ENCODE measurements around the gene CYGB. TPM values are rescaled to one million over a fixed set of nuclear protein-coding genes. Genes with fewer than 3 reads are reported as not detected.

Gene CYGB
- total and polyA plus RNA-seq, 4 donors: 0.95 to 26.6 (median 12.3) TPM

DNA sequence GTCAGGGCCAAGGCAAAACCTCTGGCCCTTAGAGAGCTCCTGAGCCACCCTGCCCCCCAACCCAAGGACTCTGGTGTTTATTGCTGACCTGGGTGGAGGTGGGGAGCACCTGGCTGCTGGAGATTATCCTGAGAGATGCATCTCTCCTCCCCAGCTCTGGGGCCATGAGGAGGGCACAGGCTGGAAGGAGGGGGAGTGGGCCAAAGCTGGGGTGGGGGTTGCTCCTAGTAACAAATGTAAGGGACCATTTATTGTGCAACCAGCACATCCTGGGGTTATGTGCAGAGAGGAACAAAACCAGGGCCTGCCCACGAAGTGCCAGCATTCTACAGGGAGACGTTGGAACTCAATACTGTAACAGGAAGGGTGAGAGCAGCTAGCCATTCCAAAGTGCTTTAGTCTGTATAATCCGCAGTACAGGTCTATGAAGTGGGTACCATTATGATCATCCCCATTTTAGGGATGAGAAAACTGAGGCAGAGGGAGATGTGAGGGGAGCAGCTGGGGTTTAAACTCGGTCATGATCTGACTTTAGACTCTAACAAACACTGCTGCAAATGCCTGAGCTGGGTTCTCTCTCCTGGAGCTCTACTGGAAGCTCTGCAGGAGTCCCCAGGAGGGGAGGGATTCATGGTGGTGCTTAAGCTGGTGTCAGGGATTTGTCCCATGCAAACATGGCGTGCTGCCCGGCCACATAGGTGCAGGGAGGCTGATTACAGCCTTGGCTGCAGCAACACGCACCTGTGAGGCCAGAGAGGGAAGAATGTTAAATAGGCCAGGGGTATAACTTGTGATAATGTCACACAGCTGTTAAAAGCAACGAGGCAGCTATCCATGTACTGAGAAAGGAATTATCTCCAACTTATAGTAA lies 34.9 kb downstream of the CYGB start:
- intact Hi-C loops (cut with DNase I): loop anchor here in 1 of 2 donors (10.0 kb wide), 1 partner anchor 198 kb away; the partner anchor contains the start of gene QRICH2
- peaks cover 0 to 1% of the 10 kb centered on the region in 2 donors for H3K4me1 ChIP-seq (ENCODE audit: control insufficient read depth in 1 of 2, insufficient read depth in 2 of 2, low read length in 2 of 2)
- 84 to 90% methylated on average over 8 of the region's 8 CpGs for WGBS, 2 donors

DNA sequence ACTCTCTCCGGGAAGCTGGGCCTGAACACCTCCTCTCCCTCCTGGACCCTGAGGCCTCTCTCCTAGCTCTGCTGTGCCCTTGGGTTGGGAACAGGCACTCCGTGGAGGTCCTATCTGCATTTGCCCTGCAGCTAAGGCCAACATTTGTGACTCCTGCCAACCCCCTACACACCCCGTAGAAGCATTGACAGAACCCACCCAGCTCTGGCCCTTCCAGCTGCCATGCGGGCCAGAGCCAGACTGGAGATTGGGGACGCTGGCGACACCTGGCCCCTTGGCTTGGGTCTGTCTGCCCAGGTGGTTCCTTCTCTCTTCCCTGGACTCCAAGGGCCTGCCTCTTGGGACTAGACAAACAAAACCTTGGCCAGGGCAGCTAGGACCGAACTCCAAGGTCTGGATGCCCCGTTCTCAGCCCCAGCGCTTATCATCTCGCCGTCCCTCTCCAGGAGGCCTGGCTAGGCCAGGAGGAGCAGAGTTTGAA lies 35.6 kb downstream of the CYGB start:
- Histone ChIP-seq H3K4me1 (ENCODE audit: control insufficient read depth in 1 of 2, insufficient read depth in 2 of 2, low read length in 2 of 2) (peaks cover 0 to 1% of the 10 kb centered on the region in 2 donors), H3K4me3 (ENCODE audit: low read length in 2 of 2) (no peak overlapping the region), H3K9me3 (ENCODE audit: control insufficient read depth, low read length) (no peaks in the 10 kb centered on the region), H3K27me3 (ENCODE audit: control insufficient read depth in 1 of 2, insufficient read depth in 2 of 2, low read length in 1 of 2) (no peaks in the 10 kb centered on the region), H3K27ac (ENCODE audit: low read depth in 1 of 2, low read length in 2 of 2) (peak overlapping the region in 1 of 2 donors; percentile 6), H3K36me3 (ENCODE audit: control insufficient read depth in 1 of 2, insufficient read depth in 2 of 2, low read length in 1 of 2) (no peaks in the 10 kb centered on the region)
- no peak for ATAC-seq (ENCODE audit: low FRiP score)
- DNase-seq: no peak
- 81 to 83% methylated on average over 11 of the region's 11 CpGs for WGBS, 2 donors
- intact Hi-C loops (cut with DNase I): loop anchor here (2.0 to 10.0 kb wide), 2 partner anchors 93 to 197 kb away; partner anchors contain the start of gene QRICH2 (in 1 of the 2)

More for the DNA sequence above, 34.9 kb downstream of the CYGB start:
- ATAC-seq (ENCODE audit: low FRiP score): no peak
- Histone ChIP-seq H3K36me3 (ENCODE audit: control insufficient read depth in 1 of 2, insufficient read depth in 2 of 2, low read length in 1 of 2) (no peaks in the 10 kb centered on the region), H3K27ac (ENCODE audit: low read depth in 1 of 2, low read length in 2 of 2) (no peak overlapping the region), H3K27me3 (ENCODE audit: control insufficient read depth in 1 of 2, insufficient read depth in 2 of 2, low read length in 1 of 2) (no peaks in the 10 kb centered on the region), H3K9me3 (ENCODE audit: control insufficient read depth, low read length) (no peaks in the 10 kb centered on the region), H3K4me3 (ENCODE audit: low read length in 2 of 2) (no peak overlapping the region)
- no peak for DNase-seq

DNA sequence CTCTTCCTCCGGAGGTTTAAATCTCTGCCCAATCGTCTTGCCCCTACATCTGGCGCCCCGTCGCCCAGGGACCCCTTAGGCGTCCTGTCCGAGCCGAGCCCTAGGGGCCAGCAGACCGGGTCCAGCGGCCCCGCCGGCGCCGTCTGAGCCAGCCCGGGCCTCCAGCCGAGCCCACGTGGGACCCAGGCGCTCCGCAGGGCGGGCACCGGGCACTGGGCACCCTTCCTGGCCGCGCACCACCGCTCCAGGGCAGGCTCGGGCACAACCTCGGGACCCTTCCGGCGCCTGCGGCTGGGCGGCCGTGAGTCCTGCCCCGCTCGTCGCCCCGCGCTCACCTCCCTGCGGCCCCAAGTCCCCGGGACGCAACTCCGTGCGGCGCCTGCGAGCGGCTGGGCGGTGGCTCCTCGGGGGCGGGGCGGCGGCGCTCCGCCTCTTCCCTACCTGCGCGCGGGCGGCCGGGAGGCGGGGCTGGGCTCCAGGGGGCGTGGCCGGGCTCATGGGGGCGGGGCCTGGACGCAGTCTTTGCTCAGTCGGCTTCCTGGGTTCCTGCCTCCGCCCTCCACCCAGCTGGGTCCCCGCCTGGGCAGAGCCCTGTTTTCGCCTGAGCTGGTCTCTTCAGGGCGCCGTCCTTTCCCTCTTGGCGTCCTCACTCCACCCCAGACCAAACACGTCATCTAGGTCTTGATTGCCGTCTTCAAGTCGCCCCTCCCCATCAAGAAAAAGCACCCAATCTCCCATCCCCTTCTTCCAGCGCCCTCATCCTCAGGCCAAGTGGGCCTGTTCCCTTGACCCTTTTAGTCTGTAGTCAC lies 36.3 kb downstream of the CYGB start, which contains the start of gene RHBDF2:
TSS of gene RHBDF2 (minus strand) at position 406 of the 809 bp plus-strand sequence. CDS start 19,899 bp downstream, outside the sequence.
- 2% methylated on average over 51 to 72 of the region's 72 CpGs for WGBS, 2 donors
- peak within 1 kb of the TSS in 1 of 2 donors; percentile 7 for H3K27ac ChIP-seq (ENCODE audit: low read depth in 1 of 2, low read length in 2 of 2)
- peak within 1 kb of the TSS in 1 of 2 donors; percentile 29 for H3K4me3 ChIP-seq (ENCODE audit: low read length in 2 of 2)
- H3K36me3 ChIP-seq (ENCODE audit: control insufficient read depth in 1 of 2, insufficient read depth in 2 of 2, low read length in 1 of 2): no peaks in the 10 kb centered on the region
- peaks cover 0 to 1% of the 10 kb centered on the region in 2 donors for H3K4me1 ChIP-seq (ENCODE audit: control insufficient read depth in 1 of 2, insufficient read depth in 2 of 2, low read length in 2 of 2)
- DNase-seq (peak; percentile 94 to 96), ATAC-seq (ENCODE audit: low FRiP score) (peak; percentile 91)
- no peaks in the 10 kb centered on the region for H3K9me3 ChIP-seq (ENCODE audit: control insufficient read depth, low read length)
- H3K27me3 ChIP-seq (ENCODE audit: control insufficient read depth in 1 of 2, insufficient read depth in 2 of 2, low read length in 1 of 2): no peaks in the 10 kb centered on the region
- intact Hi-C loops (cut with DNase I): loop anchor here (2.0 to 10.0 kb wide), 2 partner anchors 92 to 196 kb away; partner anchors contain the start of gene QRICH2 (in 1 of the 2)

GRCh38 chr17:76500747-76501017 lies 36.8 kb downstream of the CYGB start:
- Histone ChIP-seq H3K4me1 (ENCODE audit: control insufficient read depth in 1 of 2, insufficient read depth in 2 of 2, low read length in 2 of 2) (peaks cover 0 to 1% of the 10 kb centered on the region in 2 donors), H3K27ac (ENCODE audit: low read depth in 1 of 2, low read length in 2 of 2) (no peak overlapping the region), H3K9me3 (ENCODE audit: control insufficient read depth, low read length) (no peaks in the 10 kb centered on the region), H3K27me3 (ENCODE audit: control insufficient read depth in 1 of 2, insufficient read depth in 2 of 2, low read length in 1 of 2) (no peaks in the 10 kb centered on the region), H3K36me3 (ENCODE audit: control insufficient read depth in 1 of 2, insufficient read depth in 2 of 2, low read length in 1 of 2) (no peaks in the 10 kb centered on the region), H3K4me3 (ENCODE audit: low read length in 2 of 2) (no peak overlapping the region)
- no peak for DNase-seq
- WGBS, 2 donors: 27 to 34% methylated on average over 10 of the region's 10 CpGs
- no peak for ATAC-seq (ENCODE audit: low FRiP score)
- intact Hi-C loops (cut with DNase I): loop anchor here (2.0 to 10.0 kb wide), 2 partner anchors 92 to 196 kb away; partner anchors contain the start of gene QRICH2 (in 1 of the 2)

DNA sequence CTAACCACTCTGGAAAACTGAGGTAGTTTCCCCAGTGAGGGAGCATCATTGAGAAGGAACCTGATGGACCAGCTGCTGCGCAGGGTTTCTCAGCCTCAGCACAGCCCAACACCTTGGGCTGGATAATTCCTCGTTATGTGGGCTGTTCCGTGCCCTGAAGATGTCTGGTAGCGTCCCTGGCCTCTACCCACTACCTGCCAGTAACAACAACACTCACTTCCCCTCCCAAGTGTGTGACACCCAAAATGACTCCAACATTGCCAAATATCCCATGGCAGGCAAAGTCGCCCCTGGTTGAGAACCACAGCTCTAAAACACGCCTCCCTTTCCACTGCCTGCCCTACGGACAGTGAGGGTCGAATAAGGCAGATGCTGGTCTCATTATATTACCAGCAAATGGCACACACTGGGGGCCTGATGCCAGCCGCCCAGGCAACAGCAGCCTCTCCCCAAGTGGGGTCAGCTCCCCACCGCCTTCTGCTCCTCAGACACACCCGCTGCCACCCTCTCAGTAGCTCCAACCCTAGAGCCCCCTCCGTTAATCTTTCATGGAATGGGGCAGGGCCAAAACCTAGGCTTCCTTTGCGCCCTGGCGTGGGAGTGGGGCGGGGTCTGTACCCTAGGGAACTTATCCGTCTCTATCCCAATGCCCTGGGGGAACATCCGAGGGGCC lies 37.3 kb downstream of the CYGB start:
- ATAC-seq (ENCODE audit: low FRiP score): no peak

DNA sequence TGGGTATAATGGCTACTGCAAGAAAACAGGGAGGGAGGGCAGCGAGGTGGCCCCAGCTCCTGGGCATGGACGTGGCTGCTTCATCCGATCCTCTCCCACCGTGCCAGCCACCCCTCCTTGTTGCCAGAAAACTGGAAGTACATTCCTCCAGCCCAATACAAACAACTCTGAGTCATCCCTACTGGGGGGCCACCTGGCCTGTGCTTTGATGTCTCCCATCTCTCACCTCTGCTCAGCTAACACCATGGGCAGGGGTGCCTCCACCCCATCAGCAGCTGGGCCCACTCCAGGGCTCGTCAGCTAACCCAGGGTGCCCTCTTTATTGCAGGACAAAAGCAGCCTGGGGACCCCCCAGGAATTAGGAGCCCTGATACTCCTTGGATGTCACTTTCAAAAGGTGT lies 38.2 kb downstream of the CYGB start:
- Histone ChIP-seq H3K27ac (ENCODE audit: low read depth in 1 of 2, low read length in 2 of 2) (no peak overlapping the region), H3K36me3 (ENCODE audit: control insufficient read depth in 1 of 2, insufficient read depth in 2 of 2, low read length in 1 of 2) (no peaks in the 10 kb centered on the region), H3K4me1 (ENCODE audit: control insufficient read depth in 1 of 2, insufficient read depth in 2 of 2, low read length in 2 of 2) (peaks cover 0 to 1% of the 10 kb centered on the region in 2 donors), H3K9me3 (ENCODE audit: control insufficient read depth, low read length) (no peaks in the 10 kb centered on the region), H3K27me3 (ENCODE audit: control insufficient read depth in 1 of 2, insufficient read depth in 2 of 2, low read length in 1 of 2) (no peaks in the 10 kb centered on the region), H3K4me3 (ENCODE audit: low read length in 2 of 2) (no peak overlapping the region)
- WGBS, 2 donors: 48% methylated on average over 5 of the region's 5 CpGs
- ATAC-seq (ENCODE audit: low FRiP score): no peak
- DNase-seq: no peak
- intact Hi-C loops (cut with DNase I): no loop called here

More for the DNA sequence above, 37.3 kb downstream of the CYGB start:
- intact Hi-C loops (cut with DNase I): loop anchor here (2.0 to 10.0 kb wide), 2 partner anchors 91 to 195 kb away; partner anchors contain the start of gene QRICH2 (in 1 of the 2)
- Histone ChIP-seq H3K27ac (ENCODE audit: low read depth in 1 of 2, low read length in 2 of 2) (peak overlapping the region in 1 of 2 donors; percentile 7), H3K36me3 (ENCODE audit: control insufficient read depth in 1 of 2, insufficient read depth in 2 of 2, low read length in 1 of 2) (no peaks in the 10 kb centered on the region), H3K4me3 (ENCODE audit: low read length in 2 of 2) (no peak overlapping the region), H3K9me3 (ENCODE audit: control insufficient read depth, low read length) (no peaks in the 10 kb centered on the region), H3K27me3 (ENCODE audit: control insufficient read depth in 1 of 2, insufficient read depth in 2 of 2, low read length in 1 of 2) (no peaks in the 10 kb centered on the region), H3K4me1 (ENCODE audit: control insufficient read depth in 1 of 2, insufficient read depth in 2 of 2, low read length in 2 of 2) (peaks cover 0 to 1% of the 10 kb centered on the region in 2 donors)
- DNase-seq: no peak
- WGBS, 2 donors: 75 to 82% methylated on average over 17 of the region's 17 CpGs

DNA sequence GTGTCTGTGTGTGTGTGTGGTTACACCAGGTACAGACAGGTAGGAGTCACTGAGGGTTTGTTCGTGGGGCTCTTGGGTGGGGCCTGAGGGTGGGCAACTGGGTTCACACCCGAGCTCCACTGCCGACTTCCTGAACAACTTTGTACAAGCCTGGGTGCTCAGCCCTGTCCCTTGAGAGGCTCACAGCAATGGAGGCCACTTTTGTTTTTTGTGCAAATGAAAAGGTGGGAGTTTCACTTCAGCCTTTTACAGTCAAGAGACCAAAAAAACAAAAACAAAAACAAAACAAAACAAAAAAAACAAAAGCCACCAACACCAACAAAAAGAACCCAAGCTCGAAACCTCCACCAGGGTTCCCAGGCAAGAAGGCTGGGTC lies 38.6 kb downstream of the CYGB start:
- WGBS, 2 donors: 70 to 78% methylated on average over 4 of the region's 4 CpGs
- Histone ChIP-seq H3K4me1 (ENCODE audit: control insufficient read depth in 1 of 2, insufficient read depth in 2 of 2, low read length in 2 of 2) (peaks cover 0 to 1% of the 10 kb centered on the region in 2 donors), H3K36me3 (ENCODE audit: control insufficient read depth in 1 of 2, insufficient read depth in 2 of 2, low read length in 1 of 2) (no peaks in the 10 kb centered on the region), H3K27ac (ENCODE audit: low read depth in 1 of 2, low read length in 2 of 2) (peak overlapping the region in 1 of 2 donors; percentile 3), H3K27me3 (ENCODE audit: control insufficient read depth in 1 of 2, insufficient read depth in 2 of 2, low read length in 1 of 2) (no peaks in the 10 kb centered on the region), H3K9me3 (ENCODE audit: control insufficient read depth, low read length) (no peaks in the 10 kb centered on the region), H3K4me3 (ENCODE audit: low read length in 2 of 2) (no peak overlapping the region)
- DNase-seq (no peak), ATAC-seq (ENCODE audit: low FRiP score) (no peak)
- intact Hi-C loops (cut with DNase I): no loop called here

Data from aorta (tissue), 5 donors.